ENCODE data around the gene PRKAR2A. TPM values are rescaled to one million over a fixed set of nuclear protein-coding genes. Genes with fewer than 3 reads are reported as not detected.
A peak's percentile ranks its signal among the peaks of the same experiment; 100 is the strongest.

PRKAR2A gene
- total RNA-seq, 1 experiment from 2014 or later = 54.2 TPM

- ChIA-PET CTCF (no interaction called here), POLR2A (ENCODE audit: unreplicated experiment) (no interaction called here)
- BruUV-seq (replicated peaks) = no TSS peak
Observed at GRCh38 chr3:48877671-48878070, 30.0 kb upstream of the PRKAR2A start.

GRCh38 chr3:48863122-48863521 lies 15.4 kb upstream of the PRKAR2A start:
- Histone ChIP-seq H3F3A (ENCODE audit: insufficient read depth, low read depth) (peaks cover 7% of the 10 kb centered on the region; the same call in 1 of the 2 replicates), H3K4me1 (replicated peaks; ENCODE audit: insufficient read depth) (peaks cover 8% of the 10 kb centered on the region; the same call in 1 of the 2 replicates), H4K20me1 (ENCODE audit: insufficient read depth) (no peaks in the 10 kb centered on the region), H2AFZ (0 out of 2 replicates have a peak overlapping the region, but pooled peaks have one; percentile 55), H3K9me3 (ENCODE audit: insufficient read depth, low read depth) (no peaks in the 10 kb centered on the region), H3K4me2 (peak overlapping the region; percentile 21; the same call in 1 of the 2 replicates), H3K27me3 (ENCODE audit: insufficient read depth, low read depth) (no peaks in the 10 kb centered on the region), H3K9me2 (ENCODE audit: insufficient read depth) (no peaks in the 10 kb centered on the region), H3K4me3 (no peak overlapping the region), H3K79me2 (ENCODE audit: low read depth) (no peaks in the 10 kb centered on the region), H3K36me3 (ENCODE audit: low read depth) (no peaks in the 10 kb centered on the region), H3K27ac (peak overlapping the region; percentile 45; the same call in 1 of the 2 replicates)
- BruUV-seq (replicated peaks) = no TSS peak
- peak in 1 of 2 experiments; percentile 60 for DNase-seq
- TF ChIP-seq EZH2 (IDR thresholded peaks at IDR 0.05; ENCODE audit: low read depth) (no peak), CTCF (conservative IDR thresholded peaks at IDR 0.05) (no peak)
- intact Hi-C loops (cut with micrococcal nuclease; ENCODE audit: unreplicated experiment) = no loop called here
- ChIA-PET CTCF (interaction anchor here (0.5 to 1.0 kb wide), 2 partner anchors 66 to 427 kb away, joined by 3 read pairs; no protein-coding TSS in a partner anchor), POLR2A (ENCODE audit: unreplicated experiment) (interaction anchor here (0.6 kb wide), 1 partner anchor 34 kb away, joined by 4 read pairs; no protein-coding TSS in a partner anchor)

More at GRCh38 chr3:48877671-48878070, 30.0 kb upstream of the PRKAR2A start:
- Histone ChIP-seq H3K9me2 (ENCODE audit: insufficient read depth) (no peaks in the 10 kb centered on the region), H3K27ac (no peak overlapping the region), H3K4me2 (no peak overlapping the region), H4K20me1 (ENCODE audit: insufficient read depth) (no peaks in the 10 kb centered on the region), H3K36me3 (ENCODE audit: low read depth) (no peaks in the 10 kb centered on the region), H3K4me1 (replicated peaks; ENCODE audit: insufficient read depth) (no peaks in the 10 kb centered on the region), H3K79me2 (ENCODE audit: low read depth) (no peaks in the 10 kb centered on the region), H3K4me3 (no peak overlapping the region), H3K9me3 (ENCODE audit: insufficient read depth, low read depth) (no peaks in the 10 kb centered on the region), H3F3A (ENCODE audit: insufficient read depth, low read depth) (no peaks in the 10 kb centered on the region; the same call in 1 of the 2 replicates), H2AFZ (no peak overlapping the region), H3K27me3 (ENCODE audit: insufficient read depth, low read depth) (no peaks in the 10 kb centered on the region)
- intact Hi-C loops (cut with micrococcal nuclease; ENCODE audit: unreplicated experiment) = no loop called here
- no peak for DNase-seq
- TF ChIP-seq EZH2 (IDR thresholded peaks at IDR 0.05; ENCODE audit: low read depth) (no peak), CTCF (conservative IDR thresholded peaks at IDR 0.05) (no peak)

- no peaks in the 10 kb centered on the region for H3K9me2 ChIP-seq (ENCODE audit: insufficient read depth)
- TF ChIP-seq CTCF (conservative IDR thresholded peaks at IDR 0.05) (no peak), EZH2 (IDR thresholded peaks at IDR 0.05; ENCODE audit: low read depth) (no peak)
- H3F3A ChIP-seq (ENCODE audit: insufficient read depth, low read depth) = peaks cover 8% of the 10 kb centered on the region; the same call in 1 of the 2 replicates
- H3K4me1 ChIP-seq (replicated peaks; ENCODE audit: insufficient read depth) = peaks cover 11% of the 10 kb centered on the region
- no peaks in the 10 kb centered on the region for H3K27me3 ChIP-seq (ENCODE audit: insufficient read depth, low read depth)
- POLR2A ChIA-PET (ENCODE audit: unreplicated experiment) = no interaction called here
- no peak overlapping the region for H2AFZ ChIP-seq
- no peaks in the 10 kb centered on the region for H4K20me1 ChIP-seq (ENCODE audit: insufficient read depth)
- BruUV-seq (replicated peaks) = no TSS peak
- H3K27ac ChIP-seq = no peak overlapping the region
- no peaks in the 10 kb centered on the region for H3K9me3 ChIP-seq (ENCODE audit: insufficient read depth, low read depth)
- CTCF ChIA-PET = no interaction called here
- no peak overlapping the region for H3K4me3 ChIP-seq
- no peak overlapping the region for H3K4me2 ChIP-seq
- DNase-seq = no peak
- H3K36me3 ChIP-seq (ENCODE audit: low read depth) = no peaks in the 10 kb centered on the region
- intact Hi-C loops (cut with micrococcal nuclease; ENCODE audit: unreplicated experiment) = no loop called here
- no peaks in the 10 kb centered on the region for H3K79me2 ChIP-seq (ENCODE audit: low read depth)
Observed at GRCh38 chr3:48859206-48859605, 11.5 kb upstream of the PRKAR2A start.

Measured in PC-9 (cell line).